HEK293 (cell line): ENCODE measurements around the gene SYDE1.

Experiments
- CTCF ChIA-PET: fragments of 350-600 bp; formaldehyde crosslinking; extraction: SDS; loops from one replicate; lab custom pipeline; 2021; ENCODE audit warnings: antibody characterized with exemption; lab: Yijun Ruan, JAX
- POLR2A ChIA-PET: fragments of 300-600 bp; formaldehyde crosslinking; extraction: SDS; loops from one replicate; lab custom pipeline; 2020; ENCODE audit warnings: antibody characterized with exemption, inconsistent platforms; lab: Yijun Ruan, JAX
- H3K27ac ChIP-seq: fragments of 200-500 bp; sonication (Bioruptor generic); 2 replicates; pipeline ENCODE4 v1.5.1; 2014; ENCODE audit warnings: low read depth, low read length, control low read depth, inconsistent platforms; ENCODE audit errors: extremely low read depth
- H3K36me3 ChIP-seq, 2 experiments: fragments of 200-500 bp in 1 of 2; sonication (Bioruptor generic) in 1 of 2; 1 replicate in 1 of 2; 2 replicates in 1 of 2; pipeline ENCODE4 v1.5.1; 2014 to 2017; ENCODE audit warnings: inconsistent platforms in 2 of 2, low read length in 2 of 2; ENCODE audit not compliant: control insufficient read depth in 2 of 2, insufficient read depth in 1 of 2
- H3K4me1 ChIP-seq: fragments of 200-500 bp; sonication (Bioruptor generic); 2 replicates; pipeline ENCODE4 v1.5.1; 2014; ENCODE audit warnings: mild to moderate bottlenecking, low read length, inconsistent platforms; ENCODE audit not compliant: control insufficient read depth, insufficient read depth
- H3K4me3 ChIP-seq: 2 replicates; pipeline ENCODE4 v1.5.1; 2011; ENCODE audit warnings: low read depth, mild to moderate bottlenecking, control low read depth, low read length, moderate library complexity
- H3K9me3 ChIP-seq: fragments of 200-500 bp; sonication (Bioruptor generic); 2 replicates; pipeline ENCODE4 v1.5.1; 2014; ENCODE audit warnings: low read depth, low read length, inconsistent platforms; ENCODE audit not compliant: control insufficient read depth, insufficient read depth
- GLIS1 ChIP-seq: fragments of 450-650 bp; formaldehyde crosslinking; IDR thresholded peaks from 2 replicates; pipeline ENCODE4 v1.5.1; 2016; ENCODE audit warnings: missing biosample characterization, missing genetic modification characterization
- HOXD13 ChIP-seq: sonication (generic); formaldehyde crosslinking; IDR thresholded peaks from 2 replicates; pipeline ENCODE4 v1.8.0; 2022; ENCODE audit warnings: missing genetic modification reagents, borderline replicate concordance
- SETDB1 ChIP-seq: IDR thresholded peaks from one replicate; pipeline ENCODE4 v1.6.1; 2017; ENCODE audit warnings: mild to moderate bottlenecking, low read length, moderate library complexity, mixed read lengths; ENCODE audit not compliant: insufficient read length
- ZBTB11 ChIP-seq: fragments of 450-650 bp; formaldehyde crosslinking; conservative IDR thresholded peaks from 2 replicates; pipeline ENCODE4 v1.5.1; 2016; ENCODE audit warnings: low read depth, missing biosample characterization, missing genetic modification characterization
- ZFP41 ChIP-seq: fragments of 450-650 bp; formaldehyde crosslinking; IDR thresholded peaks from 2 replicates; pipeline ENCODE4 v1.5.1; 2016; ENCODE audit warnings: missing biosample characterization, missing genetic modification characterization, borderline replicate concordance
- ZNF132 ChIP-seq: fragments of 450-650 bp; formaldehyde crosslinking; IDR thresholded peaks from 2 replicates; pipeline ENCODE4 v1.5.1; 2017; ENCODE audit warnings: missing biosample characterization, missing genetic modification characterization, borderline replicate concordance
- ZNF133 ChIP-seq: fragments of 450-650 bp; formaldehyde crosslinking; IDR thresholded peaks from 2 replicates; pipeline ENCODE4 v1.5.1; 2016; ENCODE audit warnings: missing biosample characterization, missing genetic modification characterization
- ZNF140 ChIP-seq: fragments of 450-650 bp; formaldehyde crosslinking; IDR thresholded peaks from 2 replicates; pipeline ENCODE4 v1.5.1; 2016; ENCODE audit warnings: missing biosample characterization, missing genetic modification characterization
- ZNF221 ChIP-seq: fragments of 450-650 bp; formaldehyde crosslinking; IDR thresholded peaks from 2 replicates; pipeline ENCODE4 v1.5.1; 2017; ENCODE audit warnings: missing biosample characterization, missing genetic modification characterization, borderline replicate concordance
- ZNF404 ChIP-seq: fragments of 450-650 bp; formaldehyde crosslinking; IDR thresholded peaks from 2 replicates; pipeline ENCODE4 v1.5.1; 2017; ENCODE audit warnings: missing biosample characterization, missing genetic modification characterization
- ZNF555 ChIP-seq: fragments of 450-650 bp; formaldehyde crosslinking; conservative IDR thresholded peaks from 2 replicates; pipeline ENCODE4 v1.5.1; 2017; ENCODE audit warnings: missing biosample characterization, mild to moderate bottlenecking, missing genetic modification characterization, inconsistent platforms
- ZNF670 ChIP-seq: fragments of 450-650 bp; formaldehyde crosslinking; IDR thresholded peaks from 2 replicates; pipeline ENCODE4 v1.5.1; 2016; ENCODE audit warnings: missing biosample characterization, missing genetic modification characterization, low read depth
- ZNF707 ChIP-seq: fragments of 450-650 bp; formaldehyde crosslinking; IDR thresholded peaks from 2 replicates; pipeline ENCODE4 v1.5.1; 2016; ENCODE audit warnings: missing biosample characterization, missing genetic modification characterization
- ZNF837 ChIP-seq: fragments of 450-650 bp; formaldehyde crosslinking; IDR thresholded peaks from 2 replicates; pipeline ENCODE4 v1.5.1; 2016; ENCODE audit warnings: missing biosample characterization, missing genetic modification characterization
- ZSCAN16 ChIP-seq: fragments of 450-650 bp; formaldehyde crosslinking; IDR thresholded peaks from 2 replicates; pipeline ENCODE4 v1.5.1; 2016; ENCODE audit warnings: missing biosample characterization, missing genetic modification characterization
- TF ChIP-seq, protein P1 (sequence below): fragments of 450-650 bp; formaldehyde crosslinking; IDR thresholded peaks from 2 replicates; pipeline ENCODE4 v1.5.1; 2017; ENCODE audit warnings: missing biosample characterization, missing genetic modification characterization
- TF ChIP-seq, protein P2 (sequence below): fragments of 450-650 bp; formaldehyde crosslinking; IDR thresholded peaks from 2 replicates; pipeline ENCODE4 v1.5.1; 2016; ENCODE audit warnings: missing biosample characterization, missing genetic modification characterization, low read depth

SYDE1 gene

DNA sequence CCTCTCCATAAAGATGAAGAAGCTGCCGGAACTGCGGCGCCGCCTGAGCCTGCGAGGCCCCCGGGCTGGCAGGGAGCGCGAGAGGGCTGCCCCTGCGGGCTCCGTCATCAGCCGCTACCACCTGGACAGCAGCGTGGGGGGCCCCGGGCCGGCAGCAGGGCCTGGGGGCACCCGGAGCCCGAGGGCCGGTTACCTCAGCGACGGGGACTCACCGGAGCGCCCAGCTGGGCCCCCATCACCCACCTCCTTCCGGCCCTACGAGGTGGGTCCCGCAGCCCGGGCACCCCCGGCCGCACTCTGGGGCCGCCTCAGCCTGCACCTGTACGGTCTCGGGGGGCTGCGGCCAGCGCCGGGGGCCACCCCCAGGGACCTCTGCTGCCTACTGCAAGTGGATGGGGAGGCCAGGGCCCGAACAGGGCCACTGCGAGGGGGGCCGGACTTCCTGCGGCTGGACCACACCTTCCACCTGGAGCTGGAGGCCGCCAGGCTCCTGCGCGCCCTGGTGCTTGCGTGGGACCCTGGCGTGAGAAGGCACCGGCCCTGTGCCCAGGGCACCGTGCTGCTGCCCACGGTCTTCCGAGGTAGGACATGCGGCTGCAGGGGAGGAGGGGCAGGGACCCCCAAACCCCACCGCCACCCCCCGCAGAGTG, 2.7 kb downstream of the SYDE1 start (continued):
- TF ChIP-seq, protein P1, sequence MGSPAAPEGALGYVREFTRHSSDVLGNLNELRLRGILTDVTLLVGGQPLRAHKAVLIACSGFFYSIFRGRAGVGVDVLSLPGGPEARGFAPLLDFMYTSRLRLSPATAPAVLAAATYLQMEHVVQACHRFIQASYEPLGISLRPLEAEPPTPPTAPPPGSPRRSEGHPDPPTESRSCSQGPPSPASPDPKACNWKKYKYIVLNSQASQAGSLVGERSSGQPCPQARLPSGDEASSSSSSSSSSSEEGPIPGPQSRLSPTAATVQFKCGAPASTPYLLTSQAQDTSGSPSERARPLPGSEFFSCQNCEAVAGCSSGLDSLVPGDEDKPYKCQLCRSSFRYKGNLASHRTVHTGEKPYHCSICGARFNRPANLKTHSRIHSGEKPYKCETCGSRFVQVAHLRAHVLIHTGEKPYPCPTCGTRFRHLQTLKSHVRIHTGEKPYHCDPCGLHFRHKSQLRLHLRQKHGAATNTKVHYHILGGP (tag by site-specific recombination), result no peak
- TF ChIP-seq ZBTB11, result no peak

- H3K4me3 ChIP-seq, result no peak overlapping the region
- ChIA-PET CTCF (interaction anchor here (1.5 kb wide), 1 partner anchor 39 kb away, joined by 4 read pairs; no protein-coding TSS in a partner anchor), POLR2A (interaction anchor here (0.6 kb wide), 1 partner anchor 1323 kb away, joined by 9 read pairs; no protein-coding TSS in a partner anchor)
- H3K9me3 ChIP-seq, result no peaks in the 10 kb centered on the region
- no peak for TF ChIP-seq ZFP41 (tag by site-specific recombination)
- TF ChIP-seq ZNF140 (tag by site-specific recombination), result no peak
- no peak for TF ChIP-seq ZNF707
- H3K27ac ChIP-seq, result no peak overlapping the region
- no peaks in the 10 kb centered on the region; the same call in 1 of the 2 replicates for H3K4me1 ChIP-seq
- peaks cover 0 to 56% of the 10 kb centered on the region in 2 experiments; a peak in 2 of 3 replicates for H3K36me3 ChIP-seq
Observed at GRCh38 chr19:15110418-15110815, 3.2 kb downstream of the SYDE1 start.

DNA sequence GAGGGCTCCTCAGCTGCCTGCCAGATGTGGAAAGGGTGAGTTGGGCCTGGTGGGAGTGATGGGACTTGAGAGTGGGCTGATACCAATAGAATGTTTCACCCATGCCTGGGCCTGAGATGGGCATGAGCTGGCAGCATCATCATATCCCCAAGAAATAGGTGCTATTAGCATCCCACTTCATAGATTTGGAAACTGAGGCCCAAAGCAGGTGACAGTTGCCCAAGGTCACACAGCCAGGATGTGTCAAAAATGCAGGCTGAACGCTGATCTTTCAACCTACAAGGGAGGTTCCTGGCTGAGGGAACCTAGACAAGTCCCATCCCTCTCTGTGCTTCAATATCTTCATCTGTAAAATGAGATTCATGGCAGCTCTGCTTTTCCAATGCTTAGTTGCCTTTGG, 4.6 kb downstream of the SYDE1 start:
- peaks cover 0 to 69% of the 10 kb centered on the region in 2 experiments; a peak in 2 of 3 replicates for H3K36me3 ChIP-seq

More for the DNA sequence above, 4.6 kb downstream of the SYDE1 start:
- H3K4me1 ChIP-seq, result no peaks in the 10 kb centered on the region; the same call in 1 of the 2 replicates
- H3K9me3 ChIP-seq, result no peaks in the 10 kb centered on the region
- ChIA-PET POLR2A (no interaction called here), CTCF (interaction anchor here (1.1 to 2.3 kb wide), 3 partner anchors 9 to 38 kb away, joined by 4 to 9 read pairs (median 4); no protein-coding TSS in a partner anchor)
- H3K4me3 ChIP-seq, result no peak overlapping the region
- H3K27ac ChIP-seq, result no peak overlapping the region
- TF ChIP-seq ZNF133, result no peak
- TF ChIP-seq ZNF555 (tag by site-specific recombination), result no peak
- TF ChIP-seq, protein P2, sequence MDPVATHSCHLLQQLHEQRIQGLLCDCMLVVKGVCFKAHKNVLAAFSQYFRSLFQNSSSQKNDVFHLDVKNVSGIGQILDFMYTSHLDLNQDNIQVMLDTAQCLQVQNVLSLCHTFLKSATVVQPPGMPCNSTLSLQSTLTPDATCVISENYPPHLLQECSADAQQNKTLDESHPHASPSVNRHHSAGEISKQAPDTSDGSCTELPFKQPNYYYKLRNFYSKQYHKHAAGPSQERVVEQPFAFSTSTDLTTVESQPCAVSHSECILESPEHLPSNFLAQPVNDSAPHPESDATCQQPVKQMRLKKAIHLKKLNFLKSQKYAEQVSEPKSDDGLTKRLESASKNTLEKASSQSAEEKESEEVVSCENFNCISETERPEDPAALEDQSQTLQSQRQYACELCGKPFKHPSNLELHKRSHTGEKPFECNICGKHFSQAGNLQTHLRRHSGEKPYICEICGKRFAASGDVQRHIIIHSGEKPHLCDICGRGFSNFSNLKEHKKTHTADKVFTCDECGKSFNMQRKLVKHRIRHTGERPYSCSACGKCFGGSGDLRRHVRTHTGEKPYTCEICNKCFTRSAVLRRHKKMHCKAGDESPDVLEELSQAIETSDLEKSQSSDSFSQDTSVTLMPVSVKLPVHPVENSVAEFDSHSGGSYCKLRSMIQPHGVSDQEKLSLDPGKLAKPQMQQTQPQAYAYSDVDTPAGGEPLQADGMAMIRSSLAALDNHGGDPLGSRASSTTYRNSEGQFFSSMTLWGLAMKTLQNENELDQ (tag by site-specific recombination), result no peak
- TF ChIP-seq HOXD13 (CRISPR knock-in tag), result no peak
- no peak for TF ChIP-seq GLIS1
- no peak for TF ChIP-seq ZNF670 (tag by site-specific recombination)
- TF ChIP-seq ZNF132 (tag by site-specific recombination), result no peak
- TF ChIP-seq ZNF221 (tag by site-specific recombination), result no peak
- no peak for TF ChIP-seq ZNF837 (tag by site-specific recombination)
- TF ChIP-seq ZBTB11, result no peak
- TF ChIP-seq ZSCAN16 (tag by site-specific recombination), result no peak
- TF ChIP-seq SETDB1, result no peak
- no peak for TF ChIP-seq ZNF404 (tag by site-specific recombination)
